ENCODE measurements around the gene KRT23. TPM values are rescaled to one million over a fixed set of nuclear protein-coding genes. Genes with fewer than 3 reads are reported as not detected.

The KRT23 gene
- total and polyA plus RNA-seq, 9 of the 15 experiments (the other 6 are each of a cell fraction or from before 2014, with no cell fraction given) = not detected

DNA sequence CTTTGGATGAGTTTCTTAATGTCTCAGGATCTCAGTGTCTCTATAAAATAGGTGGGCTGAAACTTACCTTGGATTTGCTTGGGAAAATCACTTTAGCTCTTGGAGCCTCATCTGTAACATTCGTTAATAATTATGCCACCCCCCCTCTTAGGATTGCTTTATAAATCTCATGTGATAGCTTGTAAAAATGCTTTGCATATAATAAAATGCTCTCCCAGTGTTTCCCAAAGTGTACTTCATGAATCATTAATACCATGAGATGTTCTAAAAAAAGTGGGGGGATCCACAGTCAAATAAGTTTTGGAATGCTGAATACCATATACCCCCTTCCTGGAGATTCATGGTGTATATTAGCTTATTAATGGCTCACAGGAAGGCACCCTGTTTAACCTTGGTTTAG lies 24.1 kb upstream of the KRT23 start:
- FAIRE-seq (no peak), DNase-seq (ENCODE audit: extremely low read depth in 1 of 4, low spot score in 3 of 4) (no peak), ATAC-seq (no peak)
- Histone ChIP-seq H2AFZ (ENCODE audit: low read depth, low read length) (no peak overlapping the region), H3K9me3 (replicated peaks; ENCODE audit: control insufficient read depth, insufficient read depth, low read depth, low read length) (no peaks in the 10 kb centered on the region), H3K4me2 (ENCODE audit: insufficient read depth, low read length) (no peak overlapping the region), H3K4me3 (no peak overlapping the region), H3K36me3 (ENCODE audit: control insufficient read depth, insufficient read depth, low read length) (no peaks in the 10 kb centered on the region), H3K9ac (ENCODE audit: insufficient read depth in 1 of 2, low read depth in 2 of 2, low read length in 2 of 2) (no peak overlapping the region), H3K27ac (ENCODE audit: extremely low read depth, low read depth, low read length) (no peak overlapping the region), H3K79me2 (ENCODE audit: control insufficient read depth, insufficient read depth, low read length) (no peaks in the 10 kb centered on the region), H3K4me1 (replicated peaks in 1 of 2; ENCODE audit: control insufficient read depth in 2 of 2, insufficient read depth in 2 of 2, low read length in 2 of 2) (no peaks in the 10 kb centered on the region), H3K9me1 (ENCODE audit: control insufficient read depth, insufficient read depth, low read length) (no peaks in the 10 kb centered on the region), H3K27me3 (ENCODE audit: control insufficient read depth in 2 of 2, insufficient read depth in 2 of 2, low read length in 2 of 2) (peaks cover 0 to 6% of the 10 kb centered on the region in 2 experiments; a peak in 3 of 5 replicates), H4K20me1 (replicated peaks; ENCODE audit: control insufficient read depth, insufficient read depth, low read length) (no peaks in the 10 kb centered on the region)
- intact Hi-C loops (cut with micrococcal nuclease) (no loop called here), in situ Hi-C loops (cut with MboI) (no loop called here)
- TF ChIP-seq NFRKB (IDR thresholded peaks at IDR 0.05; ENCODE audit: low read depth) = no peak
- TF ChIP-seq CBFB (CRISPR knock-in tag; IDR thresholded peaks at IDR 0.05) = no peak
- no peak for TF ChIP-seq ZNF551 (CRISPR knock-in tag; IDR thresholded peaks at IDR 0.05)
- TF ChIP-seq HNRNPK (IDR thresholded peaks at IDR 0.05; ENCODE audit: low read depth, low read length, poor library complexity, severe bottlenecking) = no peak
- no peak for TF ChIP-seq MAFK (IDR thresholded peaks at IDR 0.05; ENCODE audit: low read length)
- no peak for TF ChIP-seq CXXC5 (CRISPR knock-in tag; IDR thresholded peaks at IDR 0.05)
- no peak for TF ChIP-seq ZNF384 (IDR thresholded peaks at IDR 0.05; ENCODE audit: low read depth, low read length)
- no peak for TF ChIP-seq RBM22 (IDR thresholded peaks at IDR 0.05; ENCODE audit: low read depth, low read length, poor library complexity, severe bottlenecking)
- TF ChIP-seq BRD9 (IDR thresholded peaks at IDR 0.05; ENCODE audit: low read depth, partially characterized antibody) = no peak
- WGBS (ENCODE audit: insufficient coverage, low coverage, missing lambda C conversion rate) = 0% methylated on average over 1 of the region's 1 CpG
- CTCF ChIA-PET (ENCODE audit: low intra/inter-chr PET ratio) = no interaction called here
- BruUV-seq (replicated peaks) = no TSS peak
- POLR2A ChIA-PET = no interaction called here

Data from K562 (cell line).